ENCODE data around the gene FAM171A1.
"Not testable (repeated sequence)": the region's sequence is repeated elsewhere in the genome, so short reads cannot be mapped to it uniquely, and the experiment has no call there.

Gene FAM171A1

DNA sequence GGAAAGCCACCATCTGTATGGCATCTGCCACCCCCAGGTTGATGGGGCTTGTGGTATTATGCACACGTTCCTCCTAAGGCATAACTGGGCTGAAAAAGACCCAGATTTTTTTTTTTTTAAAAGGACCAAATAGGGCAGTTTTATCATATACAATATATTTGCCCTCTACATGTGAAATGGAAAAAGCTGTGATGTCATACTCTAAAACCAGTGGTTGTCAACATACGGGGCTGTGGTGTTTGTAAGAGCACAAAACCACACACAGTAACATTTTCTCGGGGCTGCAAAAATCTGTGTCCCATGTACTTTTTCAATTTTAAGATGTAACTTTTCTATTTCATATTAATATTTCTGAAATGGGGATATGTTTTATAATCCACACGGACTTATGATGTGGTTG lies 34.9 kb downstream of the FAM171A1 start:
- DNase-seq (ENCODE audit: insufficient read length, low spot score) (no peak), FAIRE-seq (no peak)
- TF ChIP-seq POU2F2 (IDR thresholded peaks at IDR 0.05; ENCODE audit: low read depth, low read length), result no peak
- no peak for TF ChIP-seq POLR2AphosphoS5 (IDR thresholded peaks at IDR 0.05; ENCODE audit: low read depth, low read length)
- TF ChIP-seq TAF1 (IDR thresholded peaks at IDR 0.05; ENCODE audit: low read depth, low read length), result no peak
- no peak for TF ChIP-seq SPI1 (IDR thresholded peaks at IDR 0.05; ENCODE audit: low read depth, low read length)
- TF ChIP-seq PAX5 (IDR thresholded peaks at IDR 0.05; ENCODE audit: insufficient read depth, low read length, severe bottlenecking), result no peak

DNA sequence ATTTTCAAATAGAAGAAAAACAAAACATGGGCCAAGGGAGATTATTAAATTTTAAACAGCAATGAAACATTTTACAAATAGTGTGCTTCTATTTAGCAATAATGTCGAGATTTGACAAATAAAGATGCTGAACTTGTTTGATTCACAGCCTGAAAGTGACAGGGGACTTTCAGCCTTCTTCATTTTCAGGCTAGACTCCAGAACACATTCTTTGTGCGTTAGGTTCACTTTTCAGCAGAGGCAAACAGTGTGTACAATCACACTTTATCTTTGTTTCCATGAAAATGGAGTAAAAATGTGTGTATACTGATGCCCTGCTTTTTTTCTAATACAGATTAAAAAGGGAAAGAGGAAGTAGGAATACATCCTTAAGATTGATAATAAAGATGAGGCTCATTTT lies 35.6 kb downstream of the FAM171A1 start:
- DNase-seq (ENCODE audit: insufficient read length, low spot score) (no peak), FAIRE-seq (no peak)
- TF ChIP-seq PAX5 (IDR thresholded peaks at IDR 0.05; ENCODE audit: insufficient read depth, low read length, severe bottlenecking), result no peak
- TF ChIP-seq POU2F2 (IDR thresholded peaks at IDR 0.05; ENCODE audit: low read depth, low read length), result no peak
- no peak for TF ChIP-seq TAF1 (IDR thresholded peaks at IDR 0.05; ENCODE audit: low read depth, low read length)
- no peak for TF ChIP-seq POLR2A (IDR thresholded peaks at IDR 0.05; ENCODE audit: low read depth, low read length)
- TF ChIP-seq POLR2AphosphoS5 (IDR thresholded peaks at IDR 0.05; ENCODE audit: low read depth, low read length), result no peak
- TF ChIP-seq SPI1 (IDR thresholded peaks at IDR 0.05; ENCODE audit: low read depth, low read length), result no peak

DNA sequence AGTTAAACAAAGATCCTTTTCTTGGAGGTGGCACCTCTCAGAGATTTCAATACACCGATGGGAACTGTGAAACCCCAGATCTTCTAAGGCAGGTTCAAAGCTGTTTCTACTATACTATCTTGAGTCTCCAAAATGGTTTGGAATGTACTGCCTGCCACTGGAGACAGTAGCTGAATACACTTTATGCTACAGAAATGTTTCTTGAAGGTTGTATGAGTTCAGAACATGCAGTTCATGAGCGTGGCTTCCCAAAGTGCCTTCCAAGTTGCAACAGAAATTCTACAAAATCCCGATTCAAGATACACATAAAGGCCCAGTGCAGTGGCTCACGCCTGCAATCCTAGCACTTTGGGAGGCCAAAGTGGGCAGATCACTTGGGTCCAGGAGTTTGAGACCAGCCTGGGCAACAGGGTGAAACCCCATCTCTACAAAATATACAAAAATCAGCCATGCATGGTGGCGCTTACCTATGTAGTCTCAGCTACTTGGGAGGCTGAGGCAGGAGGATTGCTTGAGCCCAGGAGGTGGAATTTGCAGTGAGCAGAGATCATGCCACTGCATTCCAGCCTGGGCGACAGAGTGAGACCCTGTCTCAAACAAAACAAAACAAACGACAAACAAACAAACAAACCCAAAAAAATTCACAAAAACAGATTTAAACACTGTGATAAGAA lies 36.3 kb downstream of the FAM171A1 start:
- no peak for TF ChIP-seq POU2F2 (IDR thresholded peaks at IDR 0.05; ENCODE audit: low read depth, low read length)
- no peak for TF ChIP-seq POLR2A (IDR thresholded peaks at IDR 0.05; ENCODE audit: low read depth, low read length)
- no peak for TF ChIP-seq TAF1 (IDR thresholded peaks at IDR 0.05; ENCODE audit: low read depth, low read length)
- no peak for TF ChIP-seq SPI1 (IDR thresholded peaks at IDR 0.05; ENCODE audit: low read depth, low read length)
- TF ChIP-seq POLR2AphosphoS5 (IDR thresholded peaks at IDR 0.05; ENCODE audit: low read depth, low read length), result no peak
- no peak for TF ChIP-seq PAX5 (IDR thresholded peaks at IDR 0.05; ENCODE audit: insufficient read depth, low read length, severe bottlenecking)
- FAIRE-seq, result no peak

DNA sequence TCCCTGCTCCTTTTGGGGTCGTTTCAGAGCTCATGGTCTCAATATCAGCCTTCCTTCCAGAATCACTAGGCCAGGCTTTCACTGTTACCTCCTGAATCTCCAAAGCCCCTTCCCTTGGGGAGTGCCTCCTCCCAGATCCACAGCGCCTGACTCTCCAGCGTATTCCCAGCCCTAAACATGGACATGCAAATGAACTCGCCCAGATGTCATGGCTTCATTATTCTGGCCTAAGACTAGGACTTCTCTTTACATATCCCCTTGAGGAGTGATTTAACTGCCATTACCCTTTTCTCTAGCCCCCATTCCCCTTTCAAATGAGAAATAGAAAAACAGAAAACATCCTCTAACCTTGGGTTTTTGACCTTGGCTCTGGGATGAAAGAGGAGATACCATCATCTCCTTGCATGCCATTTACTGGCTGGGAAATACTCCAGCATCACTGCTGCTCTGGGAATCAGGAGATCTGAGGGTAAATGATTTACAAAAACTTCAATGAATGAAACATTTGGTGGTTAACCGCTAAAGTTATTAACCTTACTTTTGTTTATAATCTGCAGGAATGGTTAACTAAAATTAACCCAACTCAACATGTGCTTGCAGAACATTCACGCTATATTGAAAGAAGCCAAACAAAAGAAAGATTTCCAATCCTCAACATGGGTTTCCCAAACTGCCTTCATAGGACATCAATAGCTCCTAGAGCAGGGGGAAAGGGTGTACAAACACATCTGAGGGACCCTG lies 37.0 kb downstream of the FAM171A1 start:
- DNase-seq (ENCODE audit: insufficient read length, low spot score), result no peak
- TF ChIP-seq POLR2A (IDR thresholded peaks at IDR 0.05; ENCODE audit: low read depth, low read length) (no peak), TAF1 (IDR thresholded peaks at IDR 0.05; ENCODE audit: low read depth, low read length) (no peak), POU2F2 (IDR thresholded peaks at IDR 0.05; ENCODE audit: low read depth, low read length) (no peak), PAX5 (IDR thresholded peaks at IDR 0.05; ENCODE audit: insufficient read depth, low read length, severe bottlenecking) (no peak), POLR2AphosphoS5 (IDR thresholded peaks at IDR 0.05; ENCODE audit: low read depth, low read length) (no peak), SPI1 (IDR thresholded peaks at IDR 0.05; ENCODE audit: low read depth, low read length) (no peak)
- FAIRE-seq, result no peak

More for the DNA sequence above, 36.3 kb downstream of the FAM171A1 start:
- no peak for DNase-seq (ENCODE audit: insufficient read length, low spot score)

DNA sequence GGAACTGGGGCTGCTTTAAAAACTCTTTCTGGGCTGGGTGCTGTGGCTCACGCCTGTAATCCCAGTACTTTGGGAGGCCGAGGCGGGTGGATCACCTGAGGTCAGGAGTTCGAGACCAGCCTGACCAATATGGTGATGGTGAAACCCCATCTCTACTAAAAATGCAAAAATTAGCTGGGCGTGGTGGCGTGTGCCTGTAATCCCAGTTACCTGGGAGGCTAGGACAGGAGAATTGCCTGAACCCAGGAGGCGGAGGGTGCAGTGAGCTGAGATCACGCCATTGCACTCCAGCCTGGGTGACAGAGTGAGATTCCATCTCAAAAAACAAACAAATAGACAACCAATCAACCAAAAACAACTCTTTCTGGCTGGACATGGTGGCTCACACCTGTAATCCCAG lies 37.9 kb downstream of the FAM171A1 start:
- not testable (repeated sequence) for FAIRE-seq; DNase-seq (ENCODE audit: insufficient read length, low spot score)

DNA sequence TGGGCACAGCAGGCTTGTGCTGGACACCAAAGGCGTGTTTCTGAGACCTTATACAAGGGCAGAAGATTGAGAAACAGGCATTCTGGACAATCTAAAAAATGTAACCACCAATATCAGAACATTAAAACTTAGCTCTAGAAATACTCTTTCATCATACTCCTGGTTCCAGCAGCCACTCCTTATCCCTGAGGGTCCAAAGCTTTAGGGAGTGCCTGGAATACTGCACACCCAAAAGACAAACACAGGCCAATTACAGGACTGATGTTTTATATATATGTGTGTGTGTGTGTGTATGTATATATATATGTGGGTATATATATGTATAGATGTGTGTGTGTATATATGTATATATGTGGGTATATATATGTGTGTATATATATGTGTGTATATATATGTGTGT lies 39.6 kb downstream of the FAM171A1 start:
- no peak for TF ChIP-seq TAF1 (IDR thresholded peaks at IDR 0.05; ENCODE audit: low read depth, low read length)
- no peak for TF ChIP-seq POLR2AphosphoS5 (IDR thresholded peaks at IDR 0.05; ENCODE audit: low read depth, low read length)
- no peak for TF ChIP-seq SPI1 (IDR thresholded peaks at IDR 0.05; ENCODE audit: low read depth, low read length)
- no peak for TF ChIP-seq POLR2A (IDR thresholded peaks at IDR 0.05; ENCODE audit: low read depth, low read length)
- no peak for TF ChIP-seq POU2F2 (IDR thresholded peaks at IDR 0.05; ENCODE audit: low read depth, low read length)
- TF ChIP-seq PAX5 (IDR thresholded peaks at IDR 0.05; ENCODE audit: insufficient read depth, low read length, severe bottlenecking), result no peak
- DNase-seq (ENCODE audit: insufficient read length, low spot score), result no peak
- FAIRE-seq, result no peak

DNA sequence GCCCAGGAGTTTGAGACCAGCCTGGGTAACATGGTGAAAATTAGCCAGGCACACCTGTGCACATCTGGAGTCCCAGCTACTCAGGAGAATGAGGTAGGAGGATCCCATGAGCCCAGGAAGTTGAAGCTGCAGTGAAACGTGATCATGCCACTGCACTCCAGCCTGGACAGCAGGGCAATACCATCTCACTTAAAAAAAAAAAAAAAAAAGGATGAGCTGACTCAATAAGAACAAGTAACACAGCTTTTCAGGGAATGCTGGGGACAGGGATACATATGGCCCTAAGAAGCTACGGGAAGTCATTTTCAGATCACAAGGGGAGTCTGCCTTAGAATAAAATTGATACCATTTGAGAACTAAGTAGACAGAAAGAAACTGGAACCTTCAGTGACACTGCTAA lies 41.7 kb downstream of the FAM171A1 start:
- TF ChIP-seq PAX5 (IDR thresholded peaks at IDR 0.05; ENCODE audit: insufficient read depth, low read length, severe bottlenecking) (no peak), TAF1 (IDR thresholded peaks at IDR 0.05; ENCODE audit: low read depth, low read length) (no peak), POU2F2 (IDR thresholded peaks at IDR 0.05; ENCODE audit: low read depth, low read length) (no peak), POLR2A (IDR thresholded peaks at IDR 0.05; ENCODE audit: low read depth, low read length) (no peak), POLR2AphosphoS5 (IDR thresholded peaks at IDR 0.05; ENCODE audit: low read depth, low read length) (no peak), SPI1 (IDR thresholded peaks at IDR 0.05; ENCODE audit: low read depth, low read length) (no peak)
- DNase-seq (ENCODE audit: insufficient read length, low spot score), result no peak
- FAIRE-seq, result no peak

DNA sequence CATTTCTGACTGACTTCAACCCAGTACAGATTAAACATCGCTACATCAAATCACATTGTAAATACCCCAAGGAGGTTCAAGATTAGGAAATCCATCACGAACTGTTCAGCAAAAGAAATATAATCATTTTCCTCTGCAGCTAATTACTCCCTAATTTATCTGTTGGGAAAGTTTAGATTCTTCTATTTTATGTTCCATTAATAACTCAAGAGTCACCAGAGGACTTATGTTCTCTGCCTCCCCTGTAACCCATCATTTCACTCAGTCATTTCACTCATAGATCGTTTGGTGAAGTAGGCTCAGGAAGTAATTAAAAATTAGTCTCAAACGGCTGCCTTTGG lies 45.2 kb downstream of the FAM171A1 start:
- DNase-seq (ENCODE audit: insufficient read length, low spot score) (no peak), FAIRE-seq (no peak)

DNA sequence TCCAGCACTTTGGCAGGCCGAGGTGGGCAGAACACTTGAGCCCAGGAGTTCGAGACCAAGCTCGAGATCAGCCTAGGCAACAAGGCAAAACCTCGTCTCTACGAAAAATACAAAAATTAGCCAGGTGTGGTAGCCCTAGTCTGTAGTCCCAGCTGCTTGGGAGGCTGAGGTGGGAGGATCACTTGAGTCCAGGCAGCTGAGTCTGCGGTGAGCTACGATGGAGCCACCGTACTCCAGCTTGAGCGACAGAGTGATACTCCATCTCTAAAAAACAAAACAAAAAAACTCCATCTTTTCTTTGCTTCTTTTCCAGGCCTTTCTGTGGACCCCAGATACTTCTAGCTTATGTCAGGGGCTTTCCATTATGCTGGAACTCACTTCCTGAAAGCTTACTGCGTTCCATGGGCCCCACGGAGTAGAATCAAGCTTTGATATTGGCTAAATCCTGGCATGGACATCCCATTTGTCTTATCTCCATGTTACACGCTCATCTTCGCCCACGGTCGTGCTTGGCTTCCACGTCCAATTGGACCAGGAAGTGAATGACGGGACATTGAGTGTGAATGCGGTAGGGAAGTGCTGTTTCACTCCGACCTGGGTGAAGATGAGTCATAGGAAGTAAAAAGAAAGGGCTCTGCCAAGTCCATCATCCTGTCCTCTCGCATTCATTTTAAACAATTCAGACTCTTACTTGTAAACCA lies 45.7 kb downstream of the FAM171A1 start:
- TF ChIP-seq POU2F2 (IDR thresholded peaks at IDR 0.05; ENCODE audit: low read depth, low read length) (no peak), PAX5 (IDR thresholded peaks at IDR 0.05; ENCODE audit: insufficient read depth, low read length, severe bottlenecking) (no peak), TAF1 (IDR thresholded peaks at IDR 0.05; ENCODE audit: low read depth, low read length) (no peak)
- no peak for FAIRE-seq
- no peak for DNase-seq (ENCODE audit: insufficient read length, low spot score)

More for the DNA sequence above, 45.2 kb downstream of the FAM171A1 start:
- no peak for TF ChIP-seq PAX5 (IDR thresholded peaks at IDR 0.05; ENCODE audit: insufficient read depth, low read length, severe bottlenecking)
- no peak for TF ChIP-seq POU2F2 (IDR thresholded peaks at IDR 0.05; ENCODE audit: low read depth, low read length)
- TF ChIP-seq POLR2A (IDR thresholded peaks at IDR 0.05; ENCODE audit: low read depth, low read length), result no peak
- TF ChIP-seq POLR2AphosphoS5 (IDR thresholded peaks at IDR 0.05; ENCODE audit: low read depth, low read length), result no peak
- TF ChIP-seq TAF1 (IDR thresholded peaks at IDR 0.05; ENCODE audit: low read depth, low read length), result no peak
- TF ChIP-seq SPI1 (IDR thresholded peaks at IDR 0.05; ENCODE audit: low read depth, low read length), result no peak

Measured in GM12891 (cell line).